ENCODE data around the gene SEZ6L2. TPM values are rescaled to one million over a fixed set of nuclear protein-coding genes. Genes with fewer than 3 reads are reported as not detected.

Gene SEZ6L2
- total RNA-seq, 1 donor from 2014 or later, result 29.1 TPM

DNA sequence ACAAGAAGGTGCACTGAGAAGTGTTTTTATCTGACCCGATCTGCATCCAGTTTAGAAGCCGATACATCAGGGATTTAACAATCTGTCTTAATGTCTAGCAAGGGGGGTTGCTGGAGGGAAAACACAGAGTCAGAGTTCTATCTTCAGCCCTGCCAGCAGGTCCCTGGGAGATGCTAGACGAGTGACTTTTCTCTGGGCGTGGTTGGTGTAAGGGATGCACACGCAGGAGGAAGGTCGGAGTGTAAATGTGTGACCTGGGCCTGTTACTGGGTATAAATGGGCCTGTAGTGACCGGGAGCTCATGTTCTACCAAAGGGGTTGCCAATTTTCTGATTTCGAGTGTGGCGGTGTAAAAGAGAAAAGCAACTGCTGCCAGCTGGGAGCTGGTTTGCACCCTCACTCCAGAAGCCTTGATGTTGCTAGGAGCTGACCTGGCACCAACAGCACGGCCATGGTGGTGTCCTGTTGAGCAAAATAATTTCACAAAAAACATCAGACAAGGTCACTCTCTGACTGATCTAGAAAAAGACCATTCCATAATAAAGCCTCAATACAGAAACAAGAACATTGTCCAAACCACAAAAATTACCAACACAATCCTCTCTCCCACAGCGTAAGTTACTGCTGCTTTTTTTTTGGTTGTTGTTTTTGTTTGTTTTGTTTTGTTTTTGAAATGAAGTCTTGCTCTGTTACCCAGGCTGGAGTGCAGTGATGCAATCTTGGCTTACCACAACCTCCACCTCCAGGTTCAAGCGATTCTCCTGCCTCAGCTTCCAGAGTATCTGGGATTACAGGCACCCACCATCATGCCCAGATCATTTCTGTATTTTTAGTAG lies 27.9 kb upstream of the SEZ6L2 start:
- Mint-ChIP-seq H3K4me1 (peaks cover 31% of the 10 kb centered on the region), H3K9me3 (peaks cover 3% of the 10 kb centered on the region), H3K27me3 (ENCODE audit: low read depth) (no peaks in the 10 kb centered on the region), H3K36me3 (no peaks in the 10 kb centered on the region), H3K27ac (peak overlapping the region; percentile 98), H3K4me3 (peak overlapping the region; percentile 95)
- no peak for DNase-seq (ENCODE audit: low spot score in 2 of 2, unreplicated experiment in 2 of 2)
- TF ChIP-seq, protein P1, sequence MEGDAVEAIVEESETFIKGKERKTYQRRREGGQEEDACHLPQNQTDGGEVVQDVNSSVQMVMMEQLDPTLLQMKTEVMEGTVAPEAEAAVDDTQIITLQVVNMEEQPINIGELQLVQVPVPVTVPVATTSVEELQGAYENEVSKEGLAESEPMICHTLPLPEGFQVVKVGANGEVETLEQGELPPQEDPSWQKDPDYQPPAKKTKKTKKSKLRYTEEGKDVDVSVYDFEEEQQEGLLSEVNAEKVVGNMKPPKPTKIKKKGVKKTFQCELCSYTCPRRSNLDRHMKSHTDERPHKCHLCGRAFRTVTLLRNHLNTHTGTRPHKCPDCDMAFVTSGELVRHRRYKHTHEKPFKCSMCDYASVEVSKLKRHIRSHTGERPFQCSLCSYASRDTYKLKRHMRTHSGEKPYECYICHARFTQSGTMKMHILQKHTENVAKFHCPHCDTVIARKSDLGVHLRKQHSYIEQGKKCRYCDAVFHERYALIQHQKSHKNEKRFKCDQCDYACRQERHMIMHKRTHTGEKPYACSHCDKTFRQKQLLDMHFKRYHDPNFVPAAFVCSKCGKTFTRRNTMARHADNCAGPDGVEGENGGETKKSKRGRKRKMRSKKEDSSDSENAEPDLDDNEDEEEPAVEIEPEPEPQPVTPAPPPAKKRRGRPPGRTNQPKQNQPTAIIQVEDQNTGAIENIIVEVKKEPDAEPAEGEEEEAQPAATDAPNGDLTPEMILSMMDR (IDR thresholded peaks at IDR 0.05; ENCODE audit: unreplicated experiment), result no peak

DNA sequence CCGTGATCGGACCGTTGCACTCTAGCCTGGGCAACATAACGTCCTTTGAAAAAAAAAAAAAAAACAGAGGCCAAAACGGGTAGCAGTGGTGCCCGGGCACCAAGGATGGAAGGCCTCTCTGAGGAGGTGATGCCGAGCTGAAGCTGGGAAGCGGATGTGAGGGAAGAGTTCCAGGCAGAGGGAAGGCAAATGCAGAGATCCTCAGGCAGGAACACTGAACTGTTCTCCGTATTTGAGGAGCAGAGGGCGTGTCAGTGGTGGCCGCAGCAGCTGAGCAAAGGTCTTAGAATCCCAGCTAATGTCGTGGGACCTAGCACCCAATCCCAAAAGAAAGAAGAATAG lies 27.3 kb upstream of the SEZ6L2 start:
- H3K36me3 Mint-ChIP-seq, result no peaks in the 10 kb centered on the region
- H3K4me1 Mint-ChIP-seq, result peaks cover 31% of the 10 kb centered on the region
- no peaks in the 10 kb centered on the region for H3K9me3 Mint-ChIP-seq
- peak overlapping the region; percentile 95 for H3K4me3 Mint-ChIP-seq
- H3K27ac Mint-ChIP-seq, result peak overlapping the region; percentile 98
- no peaks in the 10 kb centered on the region for H3K27me3 Mint-ChIP-seq (ENCODE audit: low read depth)
- TF ChIP-seq, protein P1 (IDR thresholded peaks at IDR 0.05; ENCODE audit: unreplicated experiment), result no peak
- DNase-seq (ENCODE audit: low spot score in 2 of 2, unreplicated experiment in 2 of 2), result no peak

DNA sequence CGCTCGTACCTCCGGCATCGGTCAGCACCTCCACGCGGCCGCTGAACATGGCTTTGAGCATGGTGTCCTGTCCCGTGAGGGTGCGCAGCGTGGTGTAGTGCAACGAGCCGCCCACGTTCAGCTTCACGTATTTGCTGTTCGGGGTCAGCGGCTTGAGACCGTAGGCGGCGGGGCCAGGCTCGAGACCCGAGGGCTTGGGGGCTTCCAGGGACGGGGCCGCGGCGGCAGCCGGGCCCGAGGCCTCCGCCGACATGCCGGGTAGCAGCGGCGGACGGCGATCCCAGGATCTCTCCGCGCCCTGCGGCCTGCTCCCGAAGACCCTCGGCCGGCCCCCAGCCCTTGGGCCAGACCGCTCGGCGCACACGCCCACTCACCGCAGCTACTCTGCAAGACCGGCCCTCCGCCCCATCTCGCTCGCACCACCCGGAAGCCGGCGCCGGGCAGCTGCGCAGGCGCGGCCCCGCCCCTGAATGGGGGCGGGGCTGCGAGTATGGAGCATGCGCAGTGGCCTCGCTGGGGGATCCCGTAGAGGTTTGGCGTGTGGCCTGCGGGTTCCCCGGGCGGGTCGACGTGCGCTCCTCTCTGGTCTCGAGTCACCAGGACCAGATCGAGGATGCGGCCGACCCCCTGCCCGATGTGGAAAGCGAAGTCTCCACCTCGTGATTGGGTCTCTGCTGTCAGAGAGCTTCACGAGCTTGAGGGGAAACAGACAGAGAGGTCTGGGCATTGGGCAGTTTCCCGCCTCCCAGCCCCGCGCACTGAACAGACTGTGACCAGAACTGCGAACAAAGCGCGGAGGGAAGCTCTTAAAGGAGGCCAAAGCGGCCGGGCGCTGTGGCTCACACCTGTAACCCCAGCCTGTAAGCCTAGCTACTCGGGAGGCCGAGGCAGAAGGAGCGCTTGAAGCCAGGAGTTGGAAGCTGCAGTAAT lies 26.7 kb upstream of the SEZ6L2 start, which contains the start of gene KCTD13:
Gene KCTD13 (minus strand): TSS at position 446 of the 930 bp plus-strand sequence. CDS start 193 bp downstream, at position 253.
- Mint-ChIP-seq H3K4me3 (peak within 1 kb of the TSS; percentile 95), H3K9me3 (no peaks in the 10 kb centered on the region), H3K4me1 (peaks cover 31% of the 10 kb centered on the region), H3K36me3 (peaks cover 3% of the 10 kb centered on the region), H3K27ac (peak within 1 kb of the TSS; percentile 98), H3K27me3 (ENCODE audit: low read depth) (no peaks in the 10 kb centered on the region)
- TF ChIP-seq, protein P1 (IDR thresholded peaks at IDR 0.05; ENCODE audit: unreplicated experiment), result no peak
- peak; percentile 88 to 97 for DNase-seq (ENCODE audit: low spot score in 2 of 2, unreplicated experiment in 2 of 2)

DNA sequence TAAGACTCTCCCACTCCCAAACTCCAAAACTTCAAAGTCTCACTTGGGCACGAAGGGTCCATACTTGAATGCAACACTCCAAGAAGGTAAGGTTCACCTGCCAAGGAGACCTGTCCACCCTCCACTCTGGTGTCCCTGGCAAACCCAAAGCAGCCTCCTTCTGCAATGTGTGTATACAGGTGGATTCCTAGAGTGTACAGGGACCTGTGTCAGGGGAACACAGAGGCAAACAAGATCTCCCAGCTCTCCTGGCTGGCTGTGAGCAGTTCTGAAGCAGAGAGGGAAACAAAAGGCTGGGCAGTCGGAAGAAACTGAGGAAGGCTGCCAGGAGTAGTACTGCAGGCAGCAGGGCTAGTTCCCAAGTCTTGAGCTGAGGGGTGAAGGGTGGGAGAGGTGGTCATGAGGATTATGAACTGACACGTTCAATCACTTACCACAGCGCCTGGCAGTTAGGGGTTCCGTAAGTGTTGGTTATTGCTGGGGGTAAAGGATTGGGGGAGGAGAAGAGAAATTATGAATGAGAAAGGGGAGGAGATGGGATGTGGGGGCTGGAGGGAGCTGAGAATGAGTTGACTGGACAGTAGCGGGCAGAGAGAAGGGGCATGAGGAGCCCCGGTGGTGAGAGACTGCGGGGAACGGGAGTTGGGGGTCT lies 25.9 kb upstream of the SEZ6L2 start:
- Mint-ChIP-seq H3K9me3 (no peaks in the 10 kb centered on the region), H3K27me3 (ENCODE audit: low read depth) (no peaks in the 10 kb centered on the region), H3K4me3 (peak overlapping the region; percentile 95), H3K4me1 (peaks cover 31% of the 10 kb centered on the region), H3K36me3 (peaks cover 12% of the 10 kb centered on the region), H3K27ac (peak overlapping the region; percentile 92)
- TF ChIP-seq, protein P1 (IDR thresholded peaks at IDR 0.05; ENCODE audit: unreplicated experiment), result no peak
- DNase-seq (ENCODE audit: low spot score in 2 of 2, unreplicated experiment in 2 of 2), result no peak

DNA sequence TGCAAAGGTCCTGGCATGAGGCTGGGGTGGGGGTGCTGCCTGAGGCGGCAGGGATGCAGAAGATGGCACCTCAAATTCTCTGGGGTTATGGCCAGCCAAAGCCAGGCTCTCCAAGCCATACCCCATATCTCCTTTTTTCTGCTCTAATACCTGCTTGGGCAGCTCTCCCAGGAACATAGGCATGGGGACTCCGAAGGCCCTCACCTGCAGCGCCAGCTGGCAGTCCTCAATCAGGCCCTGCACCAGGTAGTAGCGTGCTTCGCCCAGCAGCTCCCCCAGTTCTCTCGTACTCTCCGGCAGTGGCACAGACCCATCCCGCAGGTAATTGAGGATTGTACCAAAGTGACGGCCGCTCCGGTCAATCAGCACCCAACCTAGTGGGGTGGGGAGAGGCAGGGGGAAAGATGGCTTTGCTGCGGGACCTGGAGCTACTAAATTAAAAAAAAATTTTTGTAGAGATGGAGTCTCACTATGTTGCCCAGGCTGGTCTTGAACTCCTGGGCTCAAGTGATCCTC lies 23.7 kb upstream of the SEZ6L2 start:
- TF ChIP-seq, protein P1 (IDR thresholded peaks at IDR 0.05; ENCODE audit: unreplicated experiment), result no peak
- no peak overlapping the region for H3K27ac Mint-ChIP-seq
- H3K9me3 Mint-ChIP-seq, result no peaks in the 10 kb centered on the region
- no peak for DNase-seq (ENCODE audit: low spot score in 2 of 2, unreplicated experiment in 2 of 2)
- H3K36me3 Mint-ChIP-seq, result peaks cover 15% of the 10 kb centered on the region
- H3K4me3 Mint-ChIP-seq, result no peak overlapping the region
- peaks cover 31% of the 10 kb centered on the region for H3K4me1 Mint-ChIP-seq
- no peaks in the 10 kb centered on the region for H3K27me3 Mint-ChIP-seq (ENCODE audit: low read depth)

Measured in mesothelial cell of epicardium (in vitro differentiated cells).